GM19240 (cell line): ENCODE data around the gene ARSA.

Experiments
- DNase-seq: peaks from one replicate; pipeline ENCODE4 v3.0.0; 2011; ENCODE audit warnings: low spot score; ENCODE audit not compliant: insufficient read length

ARSA gene

GRCh38 chr22:50581031-50581949 is 46.7 kb downstream of the ARSA start:
- DNase-seq: no peak

GRCh38 chr22:50579752-50580151 is 48.2 kb downstream of the ARSA start:
- no peak for DNase-seq

GRCh38 chr22:50578776-50579310 is 49.1 kb downstream of the ARSA start:
- DNase-seq: no peak

- no peak for DNase-seq
Measured at GRCh38 chr22:50577987-50578775, 49.8 kb downstream of the ARSA start, which contains the start of gene CPT1B. CPT1B (minus strand) TSS chr22:50578427; CDS start chr22:50577915, 512 bp downstream.

- DNase-seq: no peak
Measured at GRCh38 chr22:50577697-50577986, 50.3 kb downstream of the ARSA start.

- no peak for DNase-seq
Measured at GRCh38 chr22:50576806-50577696, 50.9 kb downstream of the ARSA start.

- no peak for DNase-seq
Measured at GRCh38 chr22:50576070-50576469, 51.9 kb downstream of the ARSA start.

- no peak for DNase-seq
Measured at GRCh38 chr22:50575426-50575941, 52.5 kb downstream of the ARSA start.
